Measurements from ENCODE around the gene MAN1A1. TPM values are rescaled to one million over a fixed set of nuclear protein-coding genes. Genes with fewer than 3 reads are reported as not detected.

MAN1A1 gene
- total RNA-seq, 1 experiment from 2014 or later, result 6.8 TPM

- CTCF ChIA-PET, result no interaction called here
- POLR2A ChIA-PET, result no interaction called here
- H3K36me3 Mint-ChIP-seq, result no peaks in the 10 kb centered on the region
- no peak overlapping the region for H3K4me3 Mint-ChIP-seq
- 0 out of 2 replicates have a peak overlapping the region, but pooled peaks have one; percentile 0 for H3K27ac Mint-ChIP-seq
- H3K27me3 Mint-ChIP-seq (ENCODE audit: low read depth), result no peaks in the 10 kb centered on the region
- TF ChIP-seq NFYB (CRISPR knock-in tag; conservative IDR thresholded peaks at IDR 0.05; ENCODE audit: low read depth) (no peak), KAT7 (CRISPR knock-in tag; IDR thresholded peaks at IDR 0.05; ENCODE audit: borderline replicate concordance) (no peak), EMX1 (CRISPR knock-in tag; IDR thresholded peaks at IDR 0.05) (no peak), SP1 (CRISPR knock-in tag; conservative IDR thresholded peaks at IDR 0.05) (no peak), FOXK1 (CRISPR knock-in tag; IDR thresholded peaks at IDR 0.05) (no peak), ATF3 (CRISPR knock-in tag; conservative IDR thresholded peaks at IDR 0.05) (no peak), ZNF219 (CRISPR knock-in tag; IDR thresholded peaks at IDR 0.05; ENCODE audit: borderline replicate concordance) (no peak), ESRRA (CRISPR knock-in tag; IDR thresholded peaks at IDR 0.05; ENCODE audit: borderline replicate concordance) (no peak), SMAD4 (CRISPR knock-in tag; IDR thresholded peaks at IDR 0.05) (no peak), NR2C2 (CRISPR knock-in tag; IDR thresholded peaks at IDR 0.05) (no peak), ARID4B (CRISPR knock-in tag; IDR thresholded peaks at IDR 0.05; ENCODE audit: borderline replicate concordance) (no peak), NFE2L1 (CRISPR knock-in tag; IDR thresholded peaks at IDR 0.05) (no peak), MXD4 (CRISPR knock-in tag; IDR thresholded peaks at IDR 0.05; ENCODE audit: borderline replicate concordance) (no peak), ZBTB21 (CRISPR knock-in tag; IDR thresholded peaks at IDR 0.05; ENCODE audit: borderline replicate concordance) (no peak), ZNF232 (CRISPR knock-in tag; IDR thresholded peaks at IDR 0.05) (no peak), FOXP1 (CRISPR knock-in tag; IDR thresholded peaks at IDR 0.05; ENCODE audit: borderline replicate concordance) (no peak), FOXP4 (CRISPR knock-in tag; IDR thresholded peaks at IDR 0.05) (no peak), TEAD4 (CRISPR knock-in tag; IDR thresholded peaks at IDR 0.05) (no peak)
- TF ChIP-seq, protein P1, sequence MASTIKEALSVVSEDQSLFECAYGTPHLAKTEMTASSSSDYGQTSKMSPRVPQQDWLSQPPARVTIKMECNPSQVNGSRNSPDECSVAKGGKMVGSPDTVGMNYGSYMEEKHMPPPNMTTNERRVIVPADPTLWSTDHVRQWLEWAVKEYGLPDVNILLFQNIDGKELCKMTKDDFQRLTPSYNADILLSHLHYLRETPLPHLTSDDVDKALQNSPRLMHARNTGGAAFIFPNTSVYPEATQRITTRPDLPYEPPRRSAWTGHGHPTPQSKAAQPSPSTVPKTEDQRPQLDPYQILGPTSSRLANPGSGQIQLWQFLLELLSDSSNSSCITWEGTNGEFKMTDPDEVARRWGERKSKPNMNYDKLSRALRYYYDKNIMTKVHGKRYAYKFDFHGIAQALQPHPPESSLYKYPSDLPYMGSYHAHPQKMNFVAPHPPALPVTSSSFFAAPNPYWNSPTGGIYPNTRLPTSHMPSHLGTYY (CRISPR knock-in tag; IDR thresholded peaks at IDR 0.05), result no peak
- peaks cover 18% of the 10 kb centered on the region for H3K4me1 Mint-ChIP-seq
- ATAC-seq, result no peak
- no peaks in the 10 kb centered on the region for H3K9me3 Mint-ChIP-seq
- no peak for DNase-seq (ENCODE audit: low spot score)
Observed at GRCh38 chr6:119329794-119330180, 19.8 kb downstream of the MAN1A1 start.
